ENCODE data around the gene ARGLU1.

DNA sequence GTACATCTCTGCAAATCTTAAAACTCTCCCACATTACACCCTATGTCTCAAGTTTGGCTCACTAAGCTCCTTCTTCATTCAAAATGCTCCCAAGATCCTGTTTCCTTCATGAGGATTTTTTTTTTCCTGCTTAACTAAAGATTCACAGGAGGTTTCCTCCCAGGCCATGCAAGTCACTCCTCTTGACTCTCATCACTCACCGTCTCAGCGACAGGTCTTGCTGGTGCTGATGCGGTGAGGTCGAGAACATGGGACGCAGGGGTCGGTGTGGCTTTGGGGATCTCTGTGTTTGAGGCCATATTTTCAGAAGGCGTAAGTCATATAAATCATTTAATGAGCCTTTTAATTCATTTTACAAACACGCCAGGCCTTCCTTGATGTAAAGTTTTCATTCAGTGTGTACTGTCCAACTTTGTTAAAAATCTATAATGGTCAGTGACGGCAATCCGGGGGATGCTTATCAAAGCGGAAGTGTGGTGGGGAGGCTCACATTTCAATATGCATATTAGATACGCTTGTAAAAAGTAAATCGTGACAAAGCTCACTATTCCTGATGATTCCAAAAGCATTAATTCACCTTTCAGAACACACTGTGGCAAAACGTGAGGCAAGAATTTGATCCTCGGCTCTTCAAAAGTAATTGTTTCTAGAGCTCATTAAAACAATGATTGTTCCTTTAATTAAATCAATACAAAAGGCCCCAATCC, 52.9 kb downstream of the ARGLU1 start:
- TF ChIP-seq, protein P1, sequence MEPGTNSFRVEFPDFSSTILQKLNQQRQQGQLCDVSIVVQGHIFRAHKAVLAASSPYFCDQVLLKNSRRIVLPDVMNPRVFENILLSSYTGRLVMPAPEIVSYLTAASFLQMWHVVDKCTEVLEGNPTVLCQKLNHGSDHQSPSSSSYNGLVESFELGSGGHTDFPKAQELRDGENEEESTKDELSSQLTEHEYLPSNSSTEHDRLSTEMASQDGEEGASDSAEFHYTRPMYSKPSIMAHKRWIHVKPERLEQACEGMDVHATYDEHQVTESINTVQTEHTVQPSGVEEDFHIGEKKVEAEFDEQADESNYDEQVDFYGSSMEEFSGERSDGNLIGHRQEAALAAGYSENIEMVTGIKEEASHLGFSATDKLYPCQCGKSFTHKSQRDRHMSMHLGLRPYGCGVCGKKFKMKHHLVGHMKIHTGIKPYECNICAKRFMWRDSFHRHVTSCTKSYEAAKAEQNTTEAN (CRISPR knock-in tag; IDR thresholded peaks at IDR 0.05), result no peak
- TF ChIP-seq, protein P2, sequence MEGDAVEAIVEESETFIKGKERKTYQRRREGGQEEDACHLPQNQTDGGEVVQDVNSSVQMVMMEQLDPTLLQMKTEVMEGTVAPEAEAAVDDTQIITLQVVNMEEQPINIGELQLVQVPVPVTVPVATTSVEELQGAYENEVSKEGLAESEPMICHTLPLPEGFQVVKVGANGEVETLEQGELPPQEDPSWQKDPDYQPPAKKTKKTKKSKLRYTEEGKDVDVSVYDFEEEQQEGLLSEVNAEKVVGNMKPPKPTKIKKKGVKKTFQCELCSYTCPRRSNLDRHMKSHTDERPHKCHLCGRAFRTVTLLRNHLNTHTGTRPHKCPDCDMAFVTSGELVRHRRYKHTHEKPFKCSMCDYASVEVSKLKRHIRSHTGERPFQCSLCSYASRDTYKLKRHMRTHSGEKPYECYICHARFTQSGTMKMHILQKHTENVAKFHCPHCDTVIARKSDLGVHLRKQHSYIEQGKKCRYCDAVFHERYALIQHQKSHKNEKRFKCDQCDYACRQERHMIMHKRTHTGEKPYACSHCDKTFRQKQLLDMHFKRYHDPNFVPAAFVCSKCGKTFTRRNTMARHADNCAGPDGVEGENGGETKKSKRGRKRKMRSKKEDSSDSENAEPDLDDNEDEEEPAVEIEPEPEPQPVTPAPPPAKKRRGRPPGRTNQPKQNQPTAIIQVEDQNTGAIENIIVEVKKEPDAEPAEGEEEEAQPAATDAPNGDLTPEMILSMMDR (IDR thresholded peaks at IDR 0.05), result no peak
- TF ChIP-seq GABPB1 (CRISPR knock-in tag; IDR thresholded peaks at IDR 0.05), result no peak
- TF ChIP-seq, protein P3, sequence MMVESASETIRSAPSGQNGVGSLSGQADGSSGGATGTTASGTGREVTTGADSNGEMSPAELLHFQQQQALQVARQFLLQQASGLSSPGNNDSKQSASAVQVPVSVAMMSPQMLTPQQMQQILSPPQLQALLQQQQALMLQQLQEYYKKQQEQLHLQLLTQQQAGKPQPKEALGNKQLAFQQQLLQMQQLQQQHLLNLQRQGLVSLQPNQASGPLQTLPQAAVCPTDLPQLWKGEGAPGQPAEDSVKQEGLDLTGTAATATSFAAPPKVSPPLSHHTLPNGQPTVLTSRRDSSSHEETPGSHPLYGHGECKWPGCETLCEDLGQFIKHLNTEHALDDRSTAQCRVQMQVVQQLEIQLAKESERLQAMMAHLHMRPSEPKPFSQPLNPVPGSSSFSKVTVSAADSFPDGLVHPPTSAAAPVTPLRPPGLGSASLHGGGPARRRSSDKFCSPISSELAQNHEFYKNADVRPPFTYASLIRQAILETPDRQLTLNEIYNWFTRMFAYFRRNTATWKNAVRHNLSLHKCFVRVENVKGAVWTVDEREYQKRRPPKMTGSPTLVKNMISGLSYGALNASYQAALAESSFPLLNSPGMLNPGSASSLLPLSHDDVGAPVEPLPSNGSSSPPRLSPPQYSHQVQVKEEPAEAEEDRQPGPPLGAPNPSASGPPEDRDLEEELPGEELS (CRISPR knock-in tag; IDR thresholded peaks at IDR 0.05), result no peak
- no peak for TF ChIP-seq SP1 (CRISPR knock-in tag; conservative IDR thresholded peaks at IDR 0.05)
- TF ChIP-seq MXD4 (CRISPR knock-in tag; IDR thresholded peaks at IDR 0.05; ENCODE audit: borderline replicate concordance), result no peak

Measured in WTC11 (cell line).